Mesodermal cell (in vitro differentiated cells): ENCODE results near the gene SHH.
A peak's percentile ranks its signal among the peaks of the same experiment; 100 is the strongest.

Source experiments
- H3K27ac ChIP-seq: 2 replicates; pipeline ENCODE4 v1.7.0; 2013; ENCODE audit warnings: mild to moderate bottlenecking, low read depth, low read length, moderate library complexity; ENCODE audit not compliant: severe bottlenecking
- H3K36me3 ChIP-seq: 2 replicates; pipeline ENCODE4 v1.7.1; 2013; ENCODE audit warnings: mild to moderate bottlenecking, low read length, moderate library complexity; ENCODE audit not compliant: control insufficient read depth, insufficient read depth
- H3K4me1 ChIP-seq: one replicate; pipeline ENCODE4 v1.7.1; 2013; ENCODE audit warnings: mild to moderate bottlenecking, low read length; ENCODE audit not compliant: insufficient read depth, control insufficient read depth, poor library complexity, severe bottlenecking
- H3K4me3 ChIP-seq: 2 replicates; pipeline ENCODE4 v1.7.0; 2013; ENCODE audit warnings: low read length, control low read depth, mild to moderate bottlenecking; ENCODE audit not compliant: insufficient read depth, poor library complexity, severe bottlenecking; ENCODE audit errors: extremely low read depth
- H3K9me3 ChIP-seq: 2 replicates; pipeline ENCODE4 v1.7.1; 2013; ENCODE audit warnings: mild to moderate bottlenecking, low read length, moderate library complexity; ENCODE audit not compliant: control insufficient read depth
- WGBS, 2 experiments: methylation state at CpG; one replicate each; pipeline ENCODE4 v1.1.5; 2013; ENCODE audit warnings: missing lambda C conversion rate in 2 of 2; ENCODE audit not compliant: insufficient coverage in 2 of 2; 5-methylcytosine and 5-hydroxymethylcytosine counted together

SHH gene

DNA sequence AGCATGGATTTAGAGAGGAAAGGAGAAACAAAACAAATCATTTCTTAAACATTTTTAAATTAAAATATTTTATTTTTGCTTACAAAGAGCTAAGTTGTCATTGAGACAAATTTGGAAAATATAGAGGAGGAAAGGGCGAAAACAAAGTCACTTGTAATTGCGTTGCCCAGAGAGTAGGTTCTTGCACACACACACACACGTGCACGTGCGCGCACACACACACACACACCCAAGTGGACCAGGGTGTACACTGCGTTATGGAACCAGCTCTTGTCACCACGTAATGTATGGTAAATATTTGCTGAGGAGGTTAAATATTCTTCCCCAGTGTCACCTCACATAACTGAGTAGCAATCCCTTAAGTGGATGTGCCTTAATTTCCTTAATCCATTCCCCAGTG lies 21.6 kb downstream of the SHH start:
- Histone ChIP-seq H3K4me3 (no peak overlapping the region), H3K27ac (no peak overlapping the region), H3K9me3 (no peaks in the 10 kb centered on the region), H3K36me3 (no peaks in the 10 kb centered on the region), H3K4me1 (no peaks in the 10 kb centered on the region)
- WGBS, 2 experiments = no CpG with 5 or more reads among the region's 8 CpGs

DNA sequence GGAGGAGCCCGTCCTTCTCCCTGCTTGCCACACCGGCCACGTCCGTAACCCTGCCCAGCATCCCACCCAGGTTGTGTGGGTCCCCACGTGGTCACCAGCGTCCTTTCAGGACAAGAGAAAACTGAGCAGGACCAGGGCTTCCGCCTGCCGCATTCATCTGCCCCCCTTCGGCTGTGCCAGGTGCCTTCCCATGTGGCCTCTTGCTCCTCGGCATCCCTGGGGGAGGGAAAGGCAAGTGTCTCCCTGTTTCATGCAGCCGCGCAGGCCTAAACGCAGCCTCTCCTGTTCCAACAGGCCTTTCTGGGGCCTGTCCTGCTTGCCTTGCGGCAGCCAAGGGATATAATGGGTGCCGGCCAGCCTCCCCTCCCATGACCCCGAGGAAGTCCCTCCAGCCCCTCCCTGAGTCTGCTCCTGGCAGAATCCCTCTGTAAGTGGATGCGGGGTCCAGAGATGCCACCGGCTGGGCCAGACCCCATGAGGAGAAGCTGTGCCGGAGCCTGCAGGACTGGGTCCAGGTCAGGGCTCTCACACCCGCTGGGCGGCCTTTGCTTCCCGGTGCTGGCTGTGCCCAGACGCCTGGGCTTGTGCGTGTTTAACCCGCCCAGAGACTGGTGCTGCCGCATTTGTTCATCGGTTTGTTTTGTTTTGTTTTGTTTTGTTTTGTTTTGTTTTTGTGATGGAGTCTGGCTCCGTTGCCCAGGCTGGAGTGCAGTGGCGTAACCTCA lies 23.1 kb downstream of the SHH start:
- 93 to 95% methylated on average over 22 to 23 of the region's 29 CpGs for WGBS, 2 experiments
- Histone ChIP-seq H3K27ac (no peak overlapping the region), H3K9me3 (no peaks in the 10 kb centered on the region), H3K4me3 (no peak overlapping the region), H3K36me3 (peaks cover 7% of the 10 kb centered on the region), H3K4me1 (no peaks in the 10 kb centered on the region)

DNA sequence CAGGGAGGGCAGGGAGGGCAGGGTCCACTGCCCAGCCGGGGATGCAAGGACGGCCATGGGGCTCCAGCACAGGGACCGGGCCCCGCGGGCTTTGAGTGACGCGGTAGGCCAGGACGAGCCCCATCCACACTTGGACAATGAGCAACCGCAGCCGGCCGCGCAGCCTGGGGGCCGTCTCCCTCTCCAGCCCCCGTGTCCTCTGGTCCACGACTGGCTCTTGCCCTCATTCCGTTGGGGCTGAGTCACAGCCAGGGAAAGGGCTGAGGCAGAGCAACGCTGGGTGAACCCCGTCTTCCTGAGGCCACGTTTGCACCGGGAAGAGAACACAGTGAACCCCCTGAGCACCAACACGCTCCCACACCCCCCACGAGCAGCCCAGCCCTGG lies 23.7 kb downstream of the SHH start:
- no peak overlapping the region for H3K27ac ChIP-seq
- WGBS, 2 experiments = 92 to 93% methylated on average over 20 to 22 of the region's 22 CpGs
- H3K4me1 ChIP-seq = no peaks in the 10 kb centered on the region
- H3K36me3 ChIP-seq = peaks cover 7% of the 10 kb centered on the region
- no peak overlapping the region for H3K4me3 ChIP-seq
- no peaks in the 10 kb centered on the region for H3K9me3 ChIP-seq

DNA sequence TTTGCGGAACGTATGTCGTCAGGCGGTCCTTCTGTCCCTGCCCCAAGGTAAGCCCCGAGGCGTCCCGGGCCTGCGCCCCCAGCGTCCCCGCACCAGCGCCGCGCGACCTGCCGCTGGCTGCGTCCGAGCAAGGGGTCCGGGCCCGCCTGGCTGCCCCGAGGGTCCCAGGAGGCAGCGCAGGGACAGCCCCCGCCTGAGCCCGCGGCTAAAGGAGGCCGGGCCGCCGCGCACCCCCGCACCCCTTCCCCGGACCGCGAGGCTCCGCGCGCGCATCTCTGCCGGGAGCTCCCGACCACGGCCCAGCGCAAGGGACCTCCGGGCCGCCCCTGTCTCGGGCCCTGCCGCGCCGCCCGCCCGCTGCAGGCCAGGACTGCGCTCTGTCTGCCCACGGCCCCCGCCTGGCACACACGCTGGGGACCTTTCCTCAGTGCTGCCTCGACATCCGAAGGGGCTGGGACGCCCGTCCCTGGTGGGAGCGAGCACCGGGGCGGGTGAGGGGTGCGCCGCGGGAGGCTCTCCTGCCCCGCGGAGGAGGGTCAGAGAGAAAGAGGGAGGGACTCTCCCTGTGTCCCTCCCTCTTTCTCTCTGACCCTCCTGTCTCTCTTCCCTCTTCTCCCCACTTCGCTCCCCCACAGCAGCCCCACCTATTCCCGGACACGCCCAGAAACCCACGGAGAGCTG lies 25.0 kb downstream of the SHH start:
- Histone ChIP-seq H3K36me3 (peaks cover 13% of the 10 kb centered on the region), H3K27ac (no peak overlapping the region), H3K9me3 (no peaks in the 10 kb centered on the region), H3K4me3 (peak overlapping the region; percentile 41), H3K4me1 (no peaks in the 10 kb centered on the region)
- 1 to 3% methylated on average over 54 to 55 of the region's 68 CpGs for WGBS, 2 experiments

DNA sequence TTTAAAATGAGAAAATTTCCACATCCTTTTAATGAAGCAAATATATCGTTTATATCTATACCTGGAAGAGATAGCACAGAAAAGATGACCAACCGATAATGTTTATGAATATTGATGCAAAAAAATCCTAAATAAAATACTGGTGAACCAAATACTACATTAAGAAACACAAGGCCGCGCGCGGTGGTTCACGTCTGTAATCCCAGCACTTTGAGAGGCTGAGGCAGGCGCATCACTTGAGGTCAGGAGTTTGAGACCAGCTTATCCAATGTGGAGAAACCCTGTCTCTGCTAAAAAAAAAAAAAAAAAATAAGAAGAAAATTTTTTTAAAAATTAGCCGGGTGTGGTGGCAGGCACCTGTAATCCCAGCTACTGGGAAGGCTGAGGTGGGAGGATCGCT lies 25.8 kb downstream of the SHH start:
- no peaks in the 10 kb centered on the region for H3K4me1 ChIP-seq
- peaks cover 17% of the 10 kb centered on the region for H3K36me3 ChIP-seq
- no peak overlapping the region for H3K27ac ChIP-seq
- H3K9me3 ChIP-seq = no peaks in the 10 kb centered on the region
- WGBS, 2 experiments = 81 to 88% methylated on average over 8 of the region's 10 CpGs
- H3K4me3 ChIP-seq = no peak overlapping the region

DNA sequence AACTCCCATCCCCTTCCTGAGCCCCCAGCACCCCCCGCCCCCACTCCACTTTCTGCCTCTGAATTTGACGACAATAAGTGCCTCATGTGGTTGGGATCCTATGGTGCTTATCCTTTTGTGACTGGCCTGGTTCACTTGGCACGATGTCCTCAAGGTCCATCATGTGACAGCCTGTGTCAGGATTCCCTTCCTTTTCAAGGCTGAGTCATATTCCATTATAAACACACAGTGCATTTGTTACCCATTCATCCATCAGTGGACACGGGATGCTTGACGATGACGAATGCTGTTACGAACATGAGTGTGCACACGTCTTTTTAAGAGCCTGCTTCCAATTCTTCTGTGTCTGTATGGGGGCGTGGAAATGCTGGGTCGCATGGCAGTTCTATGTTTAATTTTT lies 26.7 kb downstream of the SHH start:
- no peak overlapping the region for H3K27ac ChIP-seq
- H3K4me1 ChIP-seq = no peaks in the 10 kb centered on the region
- no peak overlapping the region for H3K4me3 ChIP-seq
- H3K9me3 ChIP-seq = no peaks in the 10 kb centered on the region
- WGBS, 2 experiments = 87 to 91% methylated on average over 8 to 9 of the region's 10 CpGs
- H3K36me3 ChIP-seq = peaks cover 27% of the 10 kb centered on the region

DNA sequence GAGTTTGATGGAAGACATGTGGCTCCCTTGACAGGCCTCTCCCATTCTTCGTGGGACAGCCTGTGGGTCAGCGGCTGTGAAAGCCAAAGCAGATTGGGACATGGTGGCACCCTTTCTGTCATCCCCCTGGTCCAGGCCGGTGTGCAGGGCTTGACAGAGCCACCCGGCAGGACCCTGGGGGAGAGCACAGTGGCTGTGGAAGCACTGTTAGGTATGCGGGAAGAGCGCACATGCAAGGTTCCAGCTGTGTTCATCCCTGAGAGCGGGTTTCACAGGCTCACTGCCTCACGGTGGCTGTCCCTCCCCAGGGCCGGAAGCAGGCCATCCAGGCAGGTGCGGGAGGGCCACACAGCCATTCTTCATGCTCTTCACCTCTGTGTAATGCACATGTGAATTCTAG lies 29.8 kb downstream of the SHH start:
- Histone ChIP-seq H3K9me3 (no peaks in the 10 kb centered on the region), H3K4me3 (no peak overlapping the region), H3K27ac (no peak overlapping the region), H3K36me3 (peaks cover 53% of the 10 kb centered on the region), H3K4me1 (no peaks in the 10 kb centered on the region)
- 91 to 93% methylated on average over 10 of the region's 10 CpGs for WGBS, 2 experiments

DNA sequence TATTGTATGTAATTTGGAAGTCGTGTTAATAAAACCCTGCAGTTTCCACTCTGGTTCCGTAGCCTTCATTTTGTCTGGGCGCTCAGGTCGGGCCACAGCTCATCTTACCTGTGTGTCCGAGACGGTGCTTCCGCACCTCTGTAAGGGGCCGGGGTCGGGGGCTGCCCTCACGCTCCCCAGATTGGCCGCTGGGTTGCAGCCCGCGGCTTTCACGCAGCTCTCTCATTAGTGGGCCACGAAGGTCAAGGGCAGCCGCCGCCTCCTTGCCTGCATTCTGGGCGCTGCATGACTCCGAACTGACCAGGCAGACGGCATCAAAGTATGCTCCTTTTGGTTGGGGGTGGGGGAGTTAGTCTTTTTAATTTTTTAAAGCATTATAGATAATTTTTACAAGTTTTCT lies 30.8 kb downstream of the SHH start:
- H3K9me3 ChIP-seq = no peaks in the 10 kb centered on the region
- H3K36me3 ChIP-seq = peaks cover 63% of the 10 kb centered on the region
- 93 to 98% methylated on average over 15 to 16 of the region's 20 CpGs for WGBS, 2 experiments
- H3K27ac ChIP-seq = no peak overlapping the region
- H3K4me1 ChIP-seq = no peaks in the 10 kb centered on the region
- H3K4me3 ChIP-seq = no peak overlapping the region

DNA sequence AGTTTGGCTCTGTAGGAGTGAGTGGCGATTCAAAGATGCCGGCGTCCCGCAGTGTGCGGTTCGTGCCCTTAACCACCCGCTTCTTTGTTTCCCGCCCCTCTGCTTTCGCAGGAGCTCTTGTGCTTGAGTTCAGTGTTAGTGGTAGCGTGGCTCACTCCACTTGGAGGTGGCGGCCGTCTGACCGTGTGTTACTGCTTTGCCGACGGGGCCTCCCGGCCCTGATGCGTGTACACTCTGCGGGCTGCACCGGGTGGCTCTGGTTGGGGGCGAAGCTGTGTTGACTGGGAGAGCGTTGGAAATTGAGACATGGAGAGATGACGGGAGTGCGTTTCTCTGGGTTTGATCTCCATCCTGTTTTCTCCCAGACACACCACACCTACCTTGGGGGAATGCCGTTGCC lies 31.4 kb downstream of the SHH start:
- WGBS, 2 experiments = 94 to 99% methylated on average over 12 to 16 of the region's 24 CpGs
- Histone ChIP-seq H3K4me1 (no peaks in the 10 kb centered on the region), H3K36me3 (peaks cover 69% of the 10 kb centered on the region), H3K9me3 (no peaks in the 10 kb centered on the region), H3K4me3 (no peak overlapping the region), H3K27ac (no peak overlapping the region)

DNA sequence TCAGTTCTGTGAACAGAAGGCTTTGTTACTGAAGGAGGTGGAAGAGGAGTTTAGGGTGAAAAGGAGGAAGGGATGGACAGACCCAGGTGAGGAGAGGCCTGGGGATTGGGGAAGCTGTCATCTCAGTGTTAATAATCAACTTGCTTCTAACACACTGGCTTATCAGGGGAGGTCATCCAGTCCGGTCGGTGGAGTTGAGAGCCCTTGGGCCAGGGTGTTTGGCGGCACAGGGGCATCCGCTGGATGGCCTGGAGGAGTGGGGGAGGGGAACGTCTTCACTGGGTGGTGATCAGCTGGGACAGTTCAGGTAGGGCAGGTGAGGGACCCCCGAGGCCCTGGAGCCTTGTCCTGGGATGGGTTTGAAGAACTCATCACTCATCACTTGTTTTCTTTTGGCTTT lies 33.9 kb downstream of the SHH start:
- H3K4me1 ChIP-seq = no peaks in the 10 kb centered on the region
- 95 to 97% methylated on average over 4 to 5 of the region's 6 CpGs for WGBS, 2 experiments
- no peak overlapping the region for H3K4me3 ChIP-seq
- H3K27ac ChIP-seq = no peak overlapping the region
- no peaks in the 10 kb centered on the region for H3K9me3 ChIP-seq
- H3K36me3 ChIP-seq = peaks cover 85% of the 10 kb centered on the region

DNA sequence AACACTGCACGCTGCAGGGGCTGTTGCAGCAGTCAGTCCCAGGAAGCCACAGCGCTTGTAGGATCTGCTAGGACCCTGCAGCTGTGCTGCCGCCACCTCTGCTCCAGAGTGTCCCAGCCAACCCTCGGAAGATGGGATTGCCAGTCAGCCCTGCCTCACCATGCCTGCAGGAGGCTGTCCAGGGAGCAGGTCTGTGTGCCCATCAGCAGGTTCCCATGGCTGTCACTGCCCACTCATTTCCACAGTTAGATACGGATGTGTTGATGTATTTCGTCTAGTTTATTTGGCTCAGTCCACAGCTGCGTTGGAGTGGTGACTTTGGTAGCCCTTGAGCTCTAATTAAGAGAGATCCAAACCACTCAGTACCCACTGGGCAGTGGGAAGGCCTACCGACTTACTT lies 35.7 kb downstream of the SHH start:
- no peaks in the 10 kb centered on the region for H3K9me3 ChIP-seq
- H3K36me3 ChIP-seq = peaks cover 95% of the 10 kb centered on the region
- H3K27ac ChIP-seq = no peak overlapping the region
- WGBS, 2 experiments = 96 to 97% methylated on average over 7 to 8 of the region's 8 CpGs
- no peak overlapping the region for H3K4me3 ChIP-seq
- no peaks in the 10 kb centered on the region for H3K4me1 ChIP-seq
